ENCODE data around the gene ANKS1A. TPM values are rescaled to one million over a fixed set of nuclear protein-coding genes. Genes with fewer than 3 reads are reported as not detected.
A peak's percentile ranks its signal among the peaks of the same experiment; 100 is the strongest.

Gene ANKS1A
- polyA plus RNA-seq, 3 donors, result 5.4 to 12.7 (median 9.6) TPM

DNA sequence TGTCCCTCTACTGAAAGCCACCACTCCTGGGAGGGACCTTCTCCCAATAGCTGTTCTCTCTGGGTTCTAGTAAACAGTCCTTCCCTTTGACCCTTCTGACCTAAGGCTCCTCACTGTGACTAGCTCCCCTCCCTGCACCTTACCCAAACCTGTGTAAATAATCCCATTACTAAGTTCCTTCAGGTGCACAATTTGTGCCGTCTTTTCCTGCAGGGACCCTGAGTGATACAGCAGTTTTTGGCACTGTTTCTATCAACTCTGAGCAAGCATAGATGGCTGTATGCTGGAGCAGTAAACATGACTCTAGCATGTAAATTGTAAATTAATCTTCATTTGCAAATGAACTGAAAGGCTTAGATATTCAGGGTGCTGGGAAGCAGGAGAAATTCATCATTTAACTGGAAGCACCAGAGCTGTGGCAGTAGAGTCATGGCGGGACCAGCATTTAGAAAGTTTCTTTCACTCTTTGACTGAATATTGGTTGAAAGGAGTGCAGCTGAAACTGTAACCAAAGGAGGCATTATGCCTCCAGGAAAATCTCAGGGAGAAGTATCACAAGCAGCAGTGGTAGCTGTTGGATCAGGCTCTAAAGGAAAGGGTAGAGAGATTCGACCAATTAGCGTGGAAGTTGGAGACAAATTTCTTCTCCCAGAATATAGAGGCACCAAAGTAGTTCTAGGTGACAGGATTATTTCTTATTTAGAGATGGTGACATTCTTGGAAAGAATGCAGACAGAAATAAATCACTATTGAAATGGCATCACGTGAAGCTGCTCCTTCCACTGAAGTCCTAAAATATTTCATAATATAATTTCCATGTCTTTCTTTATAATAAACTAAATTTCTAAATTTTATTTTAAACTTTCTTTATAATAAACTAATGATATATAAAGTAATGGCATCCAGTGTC lies 134.3 kb downstream of the ANKS1A start:
- 73 to 81% (median 75%) methylated on average over 5 of the region's 5 CpGs for WGBS, 3 donors
- H3K27ac ChIP-seq (ENCODE audit: low read depth, low read length), result no peak overlapping the region

DNA sequence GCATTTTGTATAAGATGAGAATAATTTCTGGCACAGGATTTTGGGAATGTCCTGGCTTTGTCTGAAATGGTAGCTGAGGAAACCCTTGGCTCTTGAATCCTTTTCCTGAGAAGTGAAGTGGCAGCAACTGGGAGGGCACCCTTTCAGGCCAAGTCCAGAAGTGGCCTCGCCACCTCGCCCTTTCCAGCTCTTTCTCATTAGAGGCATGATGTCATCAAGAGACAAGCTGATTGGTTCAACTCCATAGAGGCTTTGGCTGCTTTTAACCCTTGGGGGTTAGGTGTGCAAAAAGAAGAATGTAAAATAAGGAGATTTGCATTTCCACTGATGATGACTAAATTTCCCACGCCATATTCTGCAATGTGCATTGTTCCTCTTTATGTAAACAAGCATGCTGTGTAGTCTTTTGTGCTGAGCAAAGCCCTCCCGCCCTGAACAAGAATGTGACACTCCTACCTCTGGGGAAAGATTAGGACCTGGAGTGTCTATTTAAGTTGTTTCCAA lies 135.5 kb downstream of the ANKS1A start:
- peak overlapping the region; percentile 9 for H3K27ac ChIP-seq (ENCODE audit: low read depth, low read length)
- WGBS, 3 donors, result 21 to 47% (median 22%) methylated on average over 4 of the region's 4 CpGs

DNA sequence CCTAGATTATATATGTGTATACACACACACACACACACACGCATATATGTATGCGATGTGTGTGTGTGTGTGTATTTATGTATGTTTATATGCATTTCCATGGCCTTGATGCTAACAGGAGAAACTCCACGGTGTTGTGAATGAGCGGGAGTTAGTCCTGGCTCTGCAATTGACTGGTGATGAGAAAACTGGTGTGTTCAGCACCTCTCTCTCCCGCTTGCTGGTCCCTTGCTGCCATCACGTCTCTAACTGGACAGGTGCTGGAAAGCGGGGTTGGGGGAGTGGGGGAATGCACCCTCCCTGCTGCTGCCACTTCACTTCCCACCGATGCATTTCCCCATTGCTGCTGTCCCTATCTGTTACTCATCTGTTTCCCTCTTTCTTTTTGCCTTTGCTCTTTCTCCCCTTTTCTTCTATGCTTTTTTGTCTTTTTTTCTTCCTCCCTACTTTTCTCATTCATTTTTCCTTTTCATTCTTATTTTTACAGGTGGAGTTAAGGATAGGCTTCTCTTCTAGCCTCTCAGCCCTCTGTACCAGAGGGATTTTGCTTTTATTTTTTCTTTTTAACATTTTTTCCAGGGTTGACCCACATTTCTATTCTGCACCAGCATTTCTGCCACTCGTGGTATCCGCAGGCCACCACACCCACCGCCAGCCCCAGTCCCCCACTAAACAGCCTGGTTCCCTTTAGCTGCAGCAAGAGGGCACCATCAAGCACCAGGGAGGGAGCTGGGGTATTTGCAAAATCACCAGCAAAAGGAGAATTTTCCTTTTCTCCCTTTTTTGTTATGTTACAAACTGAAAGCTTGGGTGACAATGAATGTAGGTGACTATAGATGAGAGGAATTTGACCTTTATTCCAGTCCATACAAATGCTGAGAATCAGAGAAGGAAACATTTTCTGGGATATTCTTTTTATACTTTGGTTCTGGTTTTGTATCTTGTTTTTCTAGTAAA lies 136.5 kb downstream of the ANKS1A start:
- WGBS, 3 donors, result 62 to 79% (median 69%) methylated on average over 11 of the region's 11 CpGs
- peak overlapping the region; percentile 72 for H3K27ac ChIP-seq (ENCODE audit: low read depth, low read length)

DNA sequence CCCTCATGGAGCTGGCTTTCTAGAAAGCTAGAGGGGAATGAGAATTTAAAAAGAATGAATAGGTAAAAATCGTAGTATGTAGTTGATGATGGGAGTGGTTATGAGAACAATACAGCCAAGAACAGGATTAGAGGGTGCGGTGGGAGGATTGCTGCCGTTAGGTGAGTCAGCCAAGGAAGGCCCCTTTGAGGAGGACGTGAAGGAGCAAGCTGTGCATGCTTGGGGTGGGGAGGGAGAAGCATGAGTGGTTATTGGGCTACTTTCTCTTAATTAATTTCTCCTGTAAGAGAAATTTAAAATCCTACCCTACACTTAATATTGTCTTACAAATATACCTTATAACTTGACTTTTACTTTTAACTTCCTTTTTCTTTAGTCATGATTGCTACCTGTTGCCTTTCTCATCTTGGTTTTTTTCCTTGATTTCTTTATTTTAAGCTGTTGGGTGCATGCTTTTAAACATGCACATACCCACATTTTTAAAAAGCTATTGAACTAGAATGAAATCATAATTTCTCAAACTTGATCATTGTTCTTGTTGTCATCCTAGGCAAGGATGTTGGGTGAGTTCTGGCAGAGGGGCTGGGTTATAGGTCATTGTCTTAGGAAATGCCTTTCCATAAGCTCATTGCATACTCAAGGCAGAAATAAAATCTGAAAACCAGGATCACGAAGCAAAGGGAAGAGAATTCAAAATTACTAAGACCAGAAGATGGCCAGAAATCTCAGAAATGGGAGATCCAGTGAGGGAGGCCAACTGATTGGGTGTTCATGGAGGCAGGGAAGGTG lies 137.6 kb downstream of the ANKS1A start:
- 58 to 84% (median 61%) methylated on average over 5 of the region's 5 CpGs for WGBS, 3 donors

DNA sequence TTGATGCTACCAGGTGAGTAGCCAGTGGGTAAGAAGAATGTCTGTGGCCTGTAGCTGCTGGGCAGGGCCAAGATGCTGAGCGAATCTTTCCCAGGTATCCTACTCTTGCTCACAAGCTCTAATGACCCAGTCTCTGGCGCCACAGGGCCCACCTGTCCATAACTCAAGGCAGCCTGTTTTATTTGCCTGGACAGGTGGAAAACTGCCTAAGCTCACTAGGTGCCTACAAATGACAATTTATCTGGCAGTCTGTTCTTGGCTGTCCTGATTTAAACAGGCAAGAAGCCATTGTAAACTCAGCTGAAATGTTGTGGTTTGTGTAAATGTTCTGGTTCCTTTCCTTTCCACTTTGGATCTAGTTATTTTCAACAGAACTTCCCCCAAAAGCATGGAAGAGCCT lies 138.8 kb downstream of the ANKS1A start:
- H3K27ac ChIP-seq (ENCODE audit: low read depth, low read length), result no peak overlapping the region
- WGBS, 3 donors, result 86 to 99% (median 98%) methylated on average over 2 of the region's 2 CpGs

More for the DNA sequence above, 137.6 kb downstream of the ANKS1A start:
- no peak overlapping the region for H3K27ac ChIP-seq (ENCODE audit: low read depth, low read length)

DNA sequence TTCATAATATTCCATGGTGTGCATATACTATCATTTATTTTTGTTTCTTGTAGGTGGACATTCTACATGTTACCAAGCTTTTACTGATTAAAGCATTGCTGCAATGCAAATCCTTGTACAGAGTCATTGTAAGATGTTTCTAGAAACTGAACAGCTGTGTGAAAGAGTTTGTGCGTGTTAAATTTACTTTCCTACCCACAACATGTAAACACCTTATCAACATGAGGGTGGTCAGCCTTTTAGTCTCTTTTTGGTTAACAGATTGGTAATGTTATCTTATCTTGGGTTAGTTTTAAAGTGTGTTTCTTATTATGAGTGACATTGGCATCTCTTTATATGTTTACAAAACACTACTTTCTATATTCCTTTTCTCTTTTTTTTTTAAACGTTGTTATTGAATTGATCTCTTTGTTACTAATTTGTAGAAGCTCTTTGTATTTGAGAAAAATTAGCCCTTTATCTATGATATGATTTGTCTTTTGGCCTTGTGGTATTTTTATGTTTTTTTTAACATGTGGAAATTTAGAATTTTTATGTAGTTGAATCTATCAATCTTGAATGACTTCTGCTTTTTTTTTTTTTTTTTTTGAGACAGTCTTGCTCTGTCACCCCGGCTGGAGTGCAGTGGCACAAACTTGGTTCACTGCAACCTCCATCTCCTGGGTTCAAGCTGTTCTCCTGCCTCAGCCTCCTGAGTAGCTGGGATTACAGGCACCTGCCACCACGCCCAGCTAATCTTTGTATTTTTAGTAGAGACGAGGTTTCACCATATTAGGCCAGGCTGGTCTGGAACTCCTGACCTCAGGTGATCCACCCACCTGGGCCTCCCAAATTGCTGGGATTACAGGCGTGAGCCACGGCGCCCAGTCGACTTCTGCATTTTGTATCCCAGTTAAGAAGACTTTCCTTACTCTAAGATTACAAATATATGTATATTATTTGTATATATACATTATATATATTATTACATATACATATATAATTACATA lies 140.0 kb downstream of the ANKS1A start:
- WGBS, 3 donors, result 80 to 83% (median 80%) methylated on average over 9 of the region's 9 CpGs
- no peak overlapping the region for H3K27ac ChIP-seq (ENCODE audit: low read depth, low read length)

DNA sequence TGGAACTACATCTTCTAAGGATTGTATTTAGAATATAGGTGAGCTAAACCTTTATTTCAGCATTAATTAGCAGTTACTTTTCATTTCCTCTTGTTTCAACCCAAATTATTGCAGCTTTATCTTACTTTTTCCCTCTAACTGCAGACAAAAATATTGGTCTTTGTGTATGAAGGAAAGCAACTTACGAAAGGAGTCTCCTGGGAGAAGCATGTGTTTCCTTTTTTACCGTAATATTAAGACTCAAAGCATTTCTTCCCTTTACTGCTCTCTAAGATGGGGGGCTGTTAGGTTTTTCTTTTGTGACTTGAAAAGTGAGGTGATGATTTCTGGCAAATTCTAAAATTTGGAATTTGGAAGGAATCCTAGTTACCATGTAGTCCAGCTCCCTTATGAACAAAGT lies 141.0 kb downstream of the ANKS1A start:
- WGBS, 3 donors, result 28 to 77% (median 35%) methylated on average over 2 of the region's 2 CpGs
- no peak overlapping the region for H3K27ac ChIP-seq (ENCODE audit: low read depth, low read length)

DNA sequence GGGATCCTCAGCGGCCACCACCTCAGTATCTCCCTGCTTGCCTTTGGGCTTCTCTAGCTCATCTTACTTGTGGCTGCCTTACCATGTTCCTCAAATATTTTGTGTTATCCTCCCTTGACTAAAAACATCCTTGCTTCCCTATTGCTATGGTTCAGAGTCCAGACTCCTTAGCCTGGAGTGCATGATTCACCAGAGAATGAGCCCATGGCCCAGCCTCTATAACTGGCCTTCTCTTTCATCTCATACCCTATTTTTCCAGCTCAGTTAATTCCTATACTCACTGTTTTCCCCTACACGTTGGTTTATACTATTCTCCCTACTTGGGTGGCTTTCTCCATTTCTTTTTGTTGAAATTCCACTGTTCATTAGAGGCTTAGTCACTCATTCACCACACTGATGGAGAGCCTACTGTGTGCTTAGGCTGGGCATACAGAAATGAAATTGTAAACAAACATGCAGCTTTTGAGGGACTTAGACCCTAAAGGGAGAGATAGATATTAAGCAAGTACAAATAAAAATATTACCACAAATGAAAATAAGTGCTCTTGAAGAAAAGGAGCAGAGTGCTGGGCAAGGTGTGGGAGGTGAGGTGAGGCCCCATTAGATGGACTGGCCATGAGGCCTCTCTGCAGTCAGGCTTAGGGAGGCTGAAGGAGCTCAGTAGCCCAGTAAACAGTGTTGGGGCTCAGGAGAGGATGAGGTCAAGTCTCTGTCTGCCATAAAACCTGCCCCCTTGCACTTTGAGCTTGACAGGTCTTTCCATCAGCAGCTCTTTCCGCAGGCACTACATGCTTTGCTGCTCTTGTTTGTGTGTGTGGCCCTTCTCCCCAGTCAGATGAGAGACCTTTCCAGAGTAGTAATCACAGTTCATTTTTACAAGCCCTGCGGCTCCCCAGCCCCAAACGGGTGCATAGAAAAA lies 142.8 kb downstream of the ANKS1A start:
- no peak overlapping the region for H3K27ac ChIP-seq (ENCODE audit: low read depth, low read length)
- WGBS, 3 donors, result 87 to 93% (median 90%) methylated on average over 5 of the region's 5 CpGs

DNA sequence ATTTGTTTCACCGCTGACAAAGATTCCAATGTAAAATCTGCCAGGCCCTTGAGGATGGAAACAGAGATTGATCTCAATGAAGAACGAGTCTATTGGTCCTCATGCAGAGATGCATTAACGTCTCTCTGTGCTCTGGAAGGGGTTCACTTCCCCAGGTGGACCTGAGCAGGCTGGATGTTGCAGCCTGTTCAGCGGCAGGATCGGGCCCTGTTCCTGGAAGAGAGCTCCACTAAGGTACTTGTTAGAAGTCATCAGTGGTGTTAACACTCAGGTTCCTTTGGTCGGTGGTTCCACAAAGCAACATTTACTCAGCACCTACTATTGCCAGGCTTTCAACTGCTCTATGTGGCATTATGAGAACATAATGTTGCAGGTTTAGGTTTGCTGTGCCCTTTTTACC lies 144.6 kb downstream of the ANKS1A start:
- 88 to 95% (median 90%) methylated on average over 6 of the region's 6 CpGs for WGBS, 3 donors

DNA sequence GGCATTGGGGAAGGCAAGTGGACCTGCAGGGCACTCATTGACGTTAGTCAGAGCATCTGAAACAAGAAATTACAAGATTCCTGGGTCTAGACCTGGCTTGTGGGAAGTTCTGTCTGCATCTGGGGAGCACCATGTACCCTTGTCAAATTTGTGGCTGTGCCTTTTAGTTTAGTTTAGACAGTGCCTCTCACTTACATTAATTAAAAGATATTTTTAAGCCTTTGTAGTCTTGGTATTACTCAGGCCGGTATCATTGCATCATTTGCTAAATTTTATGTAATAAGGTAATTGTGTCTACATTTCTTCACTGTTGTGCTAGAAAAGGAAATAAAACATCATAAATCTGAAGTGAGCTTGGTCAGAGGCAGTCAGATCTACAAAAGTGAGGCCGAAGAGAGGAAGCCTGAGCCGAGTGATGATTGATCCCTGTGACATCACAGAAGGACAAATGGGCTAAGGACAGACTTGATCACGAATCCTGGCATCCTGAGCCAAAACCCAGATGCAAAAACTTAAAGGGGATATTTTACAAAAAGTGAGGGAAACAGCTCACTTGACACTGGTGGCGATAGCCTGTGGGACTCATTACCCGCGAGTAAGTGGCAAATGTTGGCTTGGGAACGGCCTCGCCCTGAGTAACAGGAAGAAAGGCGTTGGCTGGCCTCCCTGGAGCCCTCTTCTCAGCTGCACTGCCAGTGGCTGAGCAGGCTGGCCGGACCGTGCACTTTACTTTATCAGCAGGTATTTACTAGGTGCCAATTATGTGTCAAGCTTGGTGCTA lies 145.5 kb downstream of the ANKS1A start:
- H3K27ac ChIP-seq (ENCODE audit: low read depth, low read length), result no peak overlapping the region
- WGBS, 3 donors, result 34 to 42% (median 34%) methylated on average over 13 of the region's 13 CpGs

More for the DNA sequence above, 144.6 kb downstream of the ANKS1A start:
- no peak overlapping the region for H3K27ac ChIP-seq (ENCODE audit: low read depth, low read length)

DNA sequence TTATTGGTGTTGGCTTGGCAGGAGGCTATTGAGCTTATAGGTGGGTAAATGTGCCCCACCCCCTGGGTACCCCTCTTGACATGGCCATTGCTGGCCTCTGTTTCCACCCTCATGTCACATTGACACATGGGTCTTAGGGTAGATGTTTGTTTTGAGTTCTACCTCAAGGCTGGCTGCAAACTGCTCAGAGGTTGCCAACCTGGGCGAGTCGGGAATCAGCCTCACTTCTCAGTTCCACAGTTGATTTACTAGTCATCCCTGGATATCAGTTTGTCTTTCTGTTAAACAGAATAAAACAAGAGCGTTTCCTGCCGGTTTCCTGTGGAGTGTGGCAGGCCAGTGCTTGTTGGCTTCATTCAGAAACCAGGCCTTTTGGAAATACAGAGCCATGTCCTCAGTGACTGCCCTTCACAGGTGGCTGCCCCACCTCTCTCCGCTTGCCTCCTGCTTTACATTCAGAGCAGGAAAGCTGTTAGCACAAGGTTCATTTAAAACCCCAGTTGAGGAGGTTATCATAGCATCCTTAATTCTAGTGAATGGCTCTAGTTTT lies 146.5 kb downstream of the ANKS1A start:
- WGBS, 3 donors, result 46 to 59% (median 51%) methylated on average over 5 of the region's 5 CpGs
- H3K27ac ChIP-seq (ENCODE audit: low read depth, low read length), result no peak overlapping the region

DNA sequence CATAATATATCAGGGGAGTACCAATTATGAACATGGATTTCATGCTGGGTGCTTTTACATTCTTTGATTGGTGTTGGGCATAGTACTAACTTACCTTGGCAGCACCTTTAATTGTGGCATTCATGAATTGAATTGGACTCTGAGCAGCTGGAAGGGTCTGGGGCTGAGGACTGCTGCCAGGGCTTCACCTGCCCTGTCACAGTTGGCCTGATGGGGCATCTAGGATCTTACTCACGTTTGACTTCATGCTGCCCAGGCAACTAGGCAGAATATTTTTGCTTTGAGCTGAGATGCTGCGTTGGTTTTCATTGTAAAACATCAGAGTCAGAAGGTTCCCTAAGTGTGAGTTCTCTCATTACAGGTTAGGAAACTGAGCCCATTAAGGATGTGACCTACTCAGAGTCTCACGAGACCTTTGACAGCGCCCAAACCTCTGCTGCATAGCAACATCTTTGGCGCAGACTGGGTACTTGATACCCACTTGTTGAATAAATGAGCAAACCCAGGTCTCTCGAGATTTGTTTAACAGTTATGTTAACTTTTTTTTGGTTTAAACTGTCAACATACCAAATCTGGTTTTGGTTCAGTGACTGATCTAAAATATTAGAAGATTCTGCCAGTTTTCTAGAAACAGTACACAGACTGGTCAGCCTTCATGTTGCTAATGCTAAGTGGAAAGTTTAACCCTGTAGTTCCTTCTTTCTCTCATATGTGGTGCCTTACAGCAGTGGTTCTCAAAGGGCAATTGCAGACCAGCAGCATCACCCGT lies 147.2 kb downstream of the ANKS1A start:
- H3K27ac ChIP-seq (ENCODE audit: low read depth, low read length), result no peak overlapping the region
- 63 to 71% (median 64%) methylated on average over 7 of the region's 7 CpGs for WGBS, 3 donors

DNA sequence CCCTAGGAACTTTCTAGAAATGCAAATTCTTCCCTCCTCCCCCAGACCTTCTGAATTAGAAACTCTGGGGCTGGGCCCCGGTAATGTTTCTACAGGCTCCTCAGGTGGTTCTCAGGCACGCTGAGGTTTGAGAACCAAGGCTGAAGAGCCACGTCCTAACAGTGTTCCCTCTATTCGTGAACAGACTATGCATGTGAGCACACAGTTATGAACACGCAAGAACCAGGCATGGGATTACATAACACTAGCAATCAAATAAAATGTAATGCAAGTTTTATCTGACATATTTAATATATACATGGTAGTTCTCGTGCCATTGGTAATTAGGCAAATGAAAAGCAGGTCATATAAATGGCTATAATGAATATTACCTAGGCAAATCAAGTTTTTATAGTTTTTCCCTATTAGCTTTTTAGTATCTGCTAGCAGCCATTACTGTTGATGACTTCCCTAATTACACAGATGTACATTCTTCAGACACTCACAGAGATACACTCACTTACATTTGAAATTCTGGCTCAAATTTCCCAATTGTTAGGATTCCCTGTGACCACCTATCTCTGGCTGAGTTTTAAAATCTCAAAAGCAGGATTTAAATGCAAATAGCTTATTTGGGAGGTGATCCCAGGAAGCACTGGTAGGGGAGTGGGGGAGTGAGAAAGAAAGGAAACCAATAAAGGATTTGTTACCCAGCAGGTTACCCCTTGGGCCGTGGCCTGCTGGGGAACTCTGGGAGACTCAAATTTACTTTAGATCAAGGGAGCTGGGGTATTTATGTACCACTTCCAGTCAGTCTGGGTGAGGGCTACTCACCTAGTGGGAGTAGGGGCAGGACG lies 148.0 kb downstream of the ANKS1A start:
- no peak overlapping the region for H3K27ac ChIP-seq (ENCODE audit: low read depth, low read length)
- 65 to 74% (median 72%) methylated on average over 8 of the region's 8 CpGs for WGBS, 3 donors

DNA sequence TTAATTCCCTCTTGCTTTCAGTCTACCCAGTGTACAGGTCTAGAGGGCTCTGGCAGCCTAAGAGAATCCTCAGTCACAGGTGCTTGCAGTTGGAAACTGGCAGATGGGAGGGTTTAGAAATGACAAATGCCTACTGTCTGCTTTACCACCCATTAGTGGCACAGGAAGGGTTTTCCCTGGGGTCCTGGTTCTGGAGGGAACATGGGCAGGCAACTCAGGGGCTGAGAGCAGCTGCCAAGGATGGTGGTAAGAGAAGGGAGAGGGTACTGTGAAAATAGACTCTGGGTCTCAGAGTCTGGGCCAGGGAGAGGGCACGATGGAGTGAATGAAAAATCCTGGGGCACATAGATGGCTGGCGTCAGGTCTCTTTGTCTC lies 148.6 kb downstream of the ANKS1A start:
- whole genome bisulfite sequencing, 3 donors, result 87 to 97% (median 91%) methylated on average over 2 of the region's 2 CpGs
- no peak overlapping the region for H3K27ac ChIP-seq (ENCODE audit: low read depth, low read length)
